HEK293 (cell line): ENCODE results near the gene ELMO1.

Source experiments
- ATF2 ChIP-seq: fragments of 450-650 bp; formaldehyde crosslinking; IDR thresholded peaks from 2 replicates; pipeline ENCODE4 v1.5.1; 2016; ENCODE audit warnings: missing biosample characterization, missing genetic modification characterization, low read depth
- CTCF ChIP-seq: fragments of 450-650 bp; formaldehyde crosslinking; IDR thresholded peaks from 2 replicates; pipeline ENCODE4 v1.5.1; 2016; ENCODE audit warnings: missing biosample characterization, missing genetic modification characterization
- ZBTB26 ChIP-seq: fragments of 450-650 bp; formaldehyde crosslinking; optimal IDR thresholded peaks from 2 replicates; pipeline ENCODE3; 2016; ENCODE audit warnings: missing biosample characterization, mild to moderate bottlenecking, missing genetic modification characterization
- ZIC2 ChIP-seq: fragments of 450-650 bp; formaldehyde crosslinking; IDR thresholded peaks from 2 replicates; pipeline ENCODE4 v1.5.1; 2016; ENCODE audit warnings: missing biosample characterization, missing genetic modification characterization
- ZNF571 ChIP-seq: fragments of 450-650 bp; formaldehyde crosslinking; IDR thresholded peaks from 2 replicates; pipeline ENCODE4 v1.5.0; 2017; ENCODE audit warnings: missing biosample characterization, missing genetic modification characterization
- ZNF658 ChIP-seq: fragments of 450-650 bp; formaldehyde crosslinking; IDR thresholded peaks from 2 replicates; pipeline ENCODE4; 2016; ENCODE audit warnings: missing biosample characterization, missing genetic modification characterization

- TF ChIP-seq ATF2 (no peak), CTCF (tag by site-specific recombination) (no peak), ZNF658 (tag by site-specific recombination) (no peak), ZIC2 (no peak), ZNF571 (tag by site-specific recombination) (no peak), ZBTB26 (tag by site-specific recombination) (no peak)
Measured at GRCh38 chr7:37092548-37092947, 356.1 kb downstream of the ELMO1 start.
